ENCODE data around the gene LASP1NB.

DNA sequence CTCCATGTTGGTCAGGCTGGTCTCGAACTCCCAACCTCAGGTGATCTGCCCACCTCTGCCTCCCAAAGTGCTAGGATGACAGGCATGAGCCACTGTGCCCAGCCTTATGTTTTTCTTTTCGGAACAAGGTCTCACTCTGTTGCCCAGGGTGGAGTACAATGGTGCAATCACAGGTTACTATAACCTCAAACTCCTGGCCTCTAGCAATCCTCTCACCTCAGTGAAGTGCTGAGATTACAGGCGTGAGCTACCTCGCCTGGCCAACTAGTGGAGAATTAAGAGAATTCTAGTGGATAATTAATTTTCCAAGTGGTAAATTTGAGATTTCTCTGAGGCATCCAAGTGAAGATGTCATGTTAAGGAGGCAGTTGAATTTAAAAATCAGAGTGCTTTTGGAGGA, 44.7 kb downstream of the LASP1NB start:
- TF ChIP-seq, protein P1, sequence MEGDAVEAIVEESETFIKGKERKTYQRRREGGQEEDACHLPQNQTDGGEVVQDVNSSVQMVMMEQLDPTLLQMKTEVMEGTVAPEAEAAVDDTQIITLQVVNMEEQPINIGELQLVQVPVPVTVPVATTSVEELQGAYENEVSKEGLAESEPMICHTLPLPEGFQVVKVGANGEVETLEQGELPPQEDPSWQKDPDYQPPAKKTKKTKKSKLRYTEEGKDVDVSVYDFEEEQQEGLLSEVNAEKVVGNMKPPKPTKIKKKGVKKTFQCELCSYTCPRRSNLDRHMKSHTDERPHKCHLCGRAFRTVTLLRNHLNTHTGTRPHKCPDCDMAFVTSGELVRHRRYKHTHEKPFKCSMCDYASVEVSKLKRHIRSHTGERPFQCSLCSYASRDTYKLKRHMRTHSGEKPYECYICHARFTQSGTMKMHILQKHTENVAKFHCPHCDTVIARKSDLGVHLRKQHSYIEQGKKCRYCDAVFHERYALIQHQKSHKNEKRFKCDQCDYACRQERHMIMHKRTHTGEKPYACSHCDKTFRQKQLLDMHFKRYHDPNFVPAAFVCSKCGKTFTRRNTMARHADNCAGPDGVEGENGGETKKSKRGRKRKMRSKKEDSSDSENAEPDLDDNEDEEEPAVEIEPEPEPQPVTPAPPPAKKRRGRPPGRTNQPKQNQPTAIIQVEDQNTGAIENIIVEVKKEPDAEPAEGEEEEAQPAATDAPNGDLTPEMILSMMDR (IDR thresholded peaks at IDR 0.05; ENCODE audit: insufficient read depth, low read length) = no peak
- no peak for TF ChIP-seq POLR2AphosphoS5 (IDR thresholded peaks at IDR 0.05; ENCODE audit: low read depth)

Data from HL-60 (cell line).